HG03280 (cell line): Measurements from ENCODE around the gene SCYGR3.
"Not testable (repeated sequence)": the region's sequence is repeated elsewhere in the genome, so short reads cannot be mapped to it uniquely, and the experiment has no call there.

ENCODE experiments used
- ATAC-seq: cut with Tn5 transposase; IDR thresholded peaks from one replicate; pipeline ENCODE4 v1.9.1; 2021; ENCODE audit warnings: mild to moderate bottlenecking, moderate library complexity; ENCODE audit not compliant: unreplicated experiment

The SCYGR3 gene

DNA sequence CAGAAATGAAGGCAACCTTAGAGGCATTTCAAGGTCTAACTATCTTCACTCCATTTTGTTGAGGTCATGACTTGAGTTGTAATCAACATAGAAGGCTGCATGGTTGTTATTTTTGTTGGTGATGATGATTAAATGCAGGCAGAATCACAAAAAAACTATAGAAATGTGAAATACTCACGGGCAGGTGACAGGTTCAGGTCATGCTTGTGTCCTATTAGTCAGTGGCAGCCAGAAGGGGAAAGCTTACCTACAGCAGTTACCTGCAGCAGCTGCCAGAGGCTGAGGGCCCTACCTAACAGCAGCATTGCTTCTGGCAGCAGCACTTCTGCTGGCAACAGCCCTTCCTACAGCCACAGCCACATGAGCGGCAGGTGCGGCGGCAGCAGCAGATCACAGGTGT lies 394 bp downstream of the SCYGR3 start:
- ATAC-seq, result no peak

DNA sequence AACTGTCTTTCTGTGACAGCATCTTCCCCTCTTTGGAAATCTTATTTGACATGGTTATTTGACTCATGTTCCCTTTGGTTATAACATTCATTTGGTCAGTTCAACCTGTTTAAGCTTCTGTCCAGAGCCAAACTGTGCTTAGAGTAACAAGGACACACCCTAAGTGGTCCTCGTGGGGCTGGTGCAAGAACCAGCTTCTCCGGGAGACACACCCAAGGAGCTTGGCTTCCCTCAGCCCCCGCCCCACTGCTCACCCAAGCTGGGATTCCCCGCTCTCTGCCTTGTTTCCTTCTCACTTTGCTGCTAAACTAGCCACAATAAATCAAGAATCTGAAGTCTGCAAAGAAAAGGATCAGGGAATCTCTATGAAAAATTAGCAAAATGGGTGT lies 1.4 kb downstream of the SCYGR3 start:
- no peak for ATAC-seq

- ATAC-seq, result no peak
Measured at GRCh38 chr2:227612546-227613271, 1.9 kb downstream of the SCYGR3 start.

- no peak for ATAC-seq
Measured at GRCh38 chr2:227610123-227610522, 4.5 kb downstream of the SCYGR3 start.

GRCh38 chr2:227608561-227609338 lies 5.9 kb downstream of the SCYGR3 start:
- no peak for ATAC-seq

GRCh38 chr2:227607941-227608340 lies 6.7 kb downstream of the SCYGR3 start:
- ATAC-seq, result no peak

GRCh38 chr2:227606476-227606875 lies 8.2 kb downstream of the SCYGR3 start:
- no peak for ATAC-seq

DNA sequence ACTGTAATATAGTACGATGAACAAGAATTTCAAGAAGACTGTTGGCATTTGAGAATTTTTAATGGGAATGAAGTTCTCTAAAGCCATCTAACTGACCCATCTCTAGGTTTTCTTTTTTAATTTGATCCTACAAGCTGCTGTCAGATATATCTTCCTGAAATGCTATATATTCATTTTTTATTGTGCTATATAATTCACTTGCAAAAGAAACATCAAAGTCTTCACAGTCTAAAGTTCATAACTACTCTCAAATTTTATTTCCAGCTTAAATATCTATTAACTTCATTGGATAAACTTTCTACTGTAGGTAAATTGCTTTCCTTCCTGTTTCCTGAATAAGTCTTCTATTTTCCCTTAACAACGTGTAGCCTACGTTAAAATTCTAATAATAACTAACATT lies 12.3 kb downstream of the SCYGR3 start:
- ATAC-seq, result no peak

- ATAC-seq, result not testable (repeated sequence)
Measured at GRCh38 chr2:227598835-227599503, 15.7 kb downstream of the SCYGR3 start, which contains the start of gene SCYGR2. TSS of gene SCYGR2 (plus strand) at chr2:227598893. CDS start at chr2:227598893, 0 bp downstream.

DNA sequence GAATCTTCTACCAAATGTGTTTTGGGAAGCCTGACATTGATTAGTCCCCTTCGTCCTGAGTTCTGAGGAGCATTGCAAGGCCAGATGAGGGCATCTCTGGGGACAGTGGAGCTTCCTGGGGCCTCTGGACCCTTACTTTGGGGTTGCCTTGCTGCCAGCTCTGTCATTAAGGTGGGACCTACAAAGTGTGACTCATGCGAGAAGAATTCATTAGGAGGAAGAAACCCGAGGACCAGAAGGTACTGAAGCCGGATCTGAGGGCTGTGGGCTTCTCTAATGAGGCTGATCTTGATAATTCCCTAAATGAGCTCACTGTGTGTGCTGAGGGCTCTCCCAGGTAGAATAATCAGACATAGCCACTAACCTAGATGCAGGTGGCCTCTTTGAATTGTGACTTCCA lies 16.6 kb downstream of the SCYGR3 start:
- ATAC-seq, result no peak

GRCh38 chr2:227597036-227597435 lies 17.6 kb downstream of the SCYGR3 start:
- no peak for ATAC-seq

DNA sequence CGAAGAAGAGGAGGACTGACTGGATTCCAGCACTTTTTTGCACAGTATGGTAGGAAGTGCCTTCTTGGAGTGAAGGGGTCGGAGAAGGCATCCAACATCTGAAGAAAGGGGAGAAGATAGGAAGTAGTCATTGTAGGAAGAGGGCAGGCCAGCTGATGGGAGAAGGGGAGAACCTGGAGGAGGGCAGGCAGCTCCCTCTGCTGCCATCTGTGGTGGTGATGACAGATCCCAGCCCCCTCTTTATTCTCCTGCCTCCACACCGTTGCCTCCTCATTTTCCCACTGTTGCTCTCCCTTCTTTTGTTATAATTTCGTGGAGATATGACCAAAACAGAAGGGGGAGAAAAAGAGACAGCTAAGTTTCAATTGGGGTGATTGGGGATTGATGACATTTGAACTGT lies 18.8 kb downstream of the SCYGR3 start:
- ATAC-seq, result no peak

DNA sequence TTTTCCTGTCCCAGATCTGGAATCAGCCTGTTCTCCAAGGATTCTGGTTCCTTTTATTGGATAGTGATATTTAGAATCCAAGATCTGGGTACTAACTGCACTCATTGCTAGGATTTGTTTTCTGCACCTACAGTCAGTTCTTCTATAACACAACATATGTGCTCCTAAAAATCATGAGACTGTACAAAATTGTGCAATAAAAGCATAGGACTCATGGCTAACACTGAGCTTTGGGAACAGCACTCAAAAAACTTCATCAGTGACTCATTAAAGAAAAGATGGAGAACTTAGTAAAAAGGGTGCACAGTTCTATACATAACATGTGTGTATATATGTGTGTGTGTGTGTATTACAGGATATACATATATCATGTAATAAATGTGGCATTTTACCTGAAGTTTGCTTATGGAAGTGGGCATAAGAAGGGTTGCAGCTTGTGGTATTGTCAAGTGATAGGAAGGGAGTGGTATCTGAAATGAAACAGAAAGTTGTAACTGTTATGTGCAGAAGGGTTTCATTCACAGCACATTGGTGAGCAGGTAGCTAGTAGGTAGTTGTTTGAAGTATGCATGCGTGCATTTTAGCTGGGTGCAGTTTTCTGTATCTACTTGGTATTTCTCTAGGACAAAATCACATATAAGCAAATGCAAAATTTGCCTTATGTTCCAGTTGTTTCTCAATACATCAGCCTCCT lies 21.8 kb downstream of the SCYGR3 start:
- no peak for ATAC-seq

GRCh38 chr2:227582369-227582768 lies 32.3 kb downstream of the SCYGR3 start:
- ATAC-seq, result no peak

GRCh38 chr2:227579791-227580190 lies 34.8 kb downstream of the SCYGR3 start:
- no peak for ATAC-seq

DNA sequence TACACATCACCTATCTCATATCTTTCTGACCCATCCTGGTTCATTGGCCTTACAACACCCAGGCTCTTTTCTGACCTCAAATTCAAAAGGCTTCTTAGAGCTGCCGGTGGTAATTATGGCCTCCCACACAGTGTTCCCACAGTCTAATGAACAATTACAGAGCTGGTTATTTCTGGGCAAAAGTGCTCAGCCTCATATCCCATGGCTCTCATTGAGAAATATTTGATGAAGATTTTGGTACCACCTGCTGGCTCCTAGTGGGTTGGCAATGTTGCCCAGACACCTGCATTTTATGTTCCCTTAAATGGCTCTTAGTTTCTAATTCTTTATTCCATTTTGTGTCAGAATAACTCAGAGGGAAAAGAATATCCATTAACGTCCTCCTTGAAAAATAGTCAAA lies 36.0 kb downstream of the SCYGR3 start:
- no peak for ATAC-seq

DNA sequence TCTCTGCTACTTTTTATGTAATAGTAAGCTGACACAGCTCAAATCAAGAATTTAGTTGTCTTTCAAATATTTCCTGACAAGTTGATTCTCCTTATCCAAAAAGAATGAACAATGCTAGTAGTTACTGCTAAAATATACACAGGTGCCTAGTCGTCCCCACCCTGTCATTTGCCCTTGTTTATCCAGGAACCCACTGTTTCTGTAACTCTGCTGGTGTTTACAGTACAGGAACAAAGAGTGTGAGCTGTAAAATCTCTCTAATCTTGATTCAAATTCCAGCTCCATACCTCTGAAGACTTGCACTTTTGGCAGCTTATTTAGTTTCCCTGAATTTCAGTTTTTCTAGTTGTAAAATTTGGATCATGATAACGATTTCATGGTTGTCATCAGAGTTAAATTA lies 37.1 kb downstream of the SCYGR3 start:
- ATAC-seq, result no peak

GRCh38 chr2:227576812-227577211 lies 37.8 kb downstream of the SCYGR3 start:
- ATAC-seq, result no peak

DNA sequence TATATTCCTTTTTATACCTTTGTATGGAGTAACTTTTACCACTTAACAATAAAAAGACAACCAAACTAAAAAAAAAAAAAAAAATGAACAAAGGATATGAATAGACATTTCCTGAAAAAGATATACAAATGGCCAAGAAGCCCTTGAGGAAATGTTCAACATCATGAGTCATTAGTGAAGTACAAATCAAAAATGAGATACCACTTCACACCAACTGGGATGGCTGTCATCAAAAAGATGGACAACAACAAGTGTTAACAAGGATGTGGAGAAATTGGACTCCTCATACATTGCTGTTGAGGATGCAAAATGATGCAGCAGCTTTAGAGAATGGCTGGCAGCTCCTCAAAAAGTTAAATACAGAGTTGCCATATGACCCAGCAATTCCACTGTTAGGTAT lies 38.5 kb downstream of the SCYGR3 start:
- ATAC-seq, result no peak

- ATAC-seq, result no peak
Measured at GRCh38 chr2:227570615-227571014, 44.0 kb downstream of the SCYGR3 start.

- ATAC-seq, result no peak
Measured at GRCh38 chr2:227568852-227569169, 45.8 kb downstream of the SCYGR3 start.
